GM21390 (cell line): Measurements from ENCODE around the gene MVD.
A peak's percentile ranks its signal among the peaks of the same experiment; 100 is the strongest.

Source experiments
- ATAC-seq: cut with Tn5 transposase; IDR thresholded peaks from one replicate; pipeline ENCODE4 v1.9.1; 2021; ENCODE audit not compliant: unreplicated experiment

Gene MVD, protein sequence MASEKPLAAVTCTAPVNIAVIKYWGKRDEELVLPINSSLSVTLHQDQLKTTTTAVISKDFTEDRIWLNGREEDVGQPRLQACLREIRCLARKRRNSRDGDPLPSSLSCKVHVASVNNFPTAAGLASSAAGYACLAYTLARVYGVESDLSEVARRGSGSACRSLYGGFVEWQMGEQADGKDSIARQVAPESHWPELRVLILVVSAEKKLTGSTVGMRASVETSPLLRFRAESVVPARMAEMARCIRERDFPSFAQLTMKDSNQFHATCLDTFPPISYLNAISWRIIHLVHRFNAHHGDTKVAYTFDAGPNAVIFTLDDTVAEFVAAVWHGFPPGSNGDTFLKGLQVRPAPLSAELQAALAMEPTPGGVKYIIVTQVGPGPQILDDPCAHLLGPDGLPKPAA

DNA sequence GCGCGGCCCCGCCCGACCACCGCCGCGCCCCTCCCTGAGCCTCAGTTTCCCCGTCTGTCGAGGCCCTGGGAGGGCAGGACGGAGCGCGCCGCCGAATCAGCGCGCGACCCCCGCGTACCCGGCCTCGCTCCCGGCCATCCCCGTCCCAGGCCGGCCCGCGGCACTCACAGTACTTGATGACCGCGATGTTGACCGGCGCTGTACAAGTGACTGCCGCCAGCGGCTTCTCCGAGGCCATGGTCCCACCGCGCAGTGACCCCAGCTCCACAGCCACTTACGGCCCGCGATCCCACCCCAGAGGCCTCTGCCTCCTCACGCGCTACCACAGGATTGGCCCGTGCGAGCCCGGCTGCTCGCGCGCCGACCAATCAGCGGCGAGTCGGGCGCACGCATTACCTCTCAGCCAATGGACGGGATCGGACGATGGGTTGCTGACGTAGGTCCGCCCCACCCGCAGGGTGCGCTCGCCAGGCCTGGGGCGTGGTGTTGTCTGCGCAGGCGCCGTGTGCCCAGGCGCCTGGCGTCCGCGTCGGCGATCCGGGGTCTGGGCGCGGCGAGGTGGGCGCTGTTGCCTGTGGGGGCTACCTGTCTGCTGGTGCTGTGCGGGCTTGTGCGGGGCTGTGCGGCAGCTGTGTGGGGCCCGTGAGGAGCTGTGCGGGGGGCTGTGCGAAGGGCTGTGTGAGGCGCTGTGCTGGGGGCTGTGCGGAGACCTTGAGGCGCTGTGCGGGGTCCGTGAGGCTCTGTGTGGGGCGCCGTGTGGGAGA is at the start of gene MVD:
MVD (minus strand) TSS at position 249 of the 764 bp plus-strand sequence; CDS start at position 238, 11 bp downstream.
- ATAC-seq, result peak; percentile 89

DNA sequence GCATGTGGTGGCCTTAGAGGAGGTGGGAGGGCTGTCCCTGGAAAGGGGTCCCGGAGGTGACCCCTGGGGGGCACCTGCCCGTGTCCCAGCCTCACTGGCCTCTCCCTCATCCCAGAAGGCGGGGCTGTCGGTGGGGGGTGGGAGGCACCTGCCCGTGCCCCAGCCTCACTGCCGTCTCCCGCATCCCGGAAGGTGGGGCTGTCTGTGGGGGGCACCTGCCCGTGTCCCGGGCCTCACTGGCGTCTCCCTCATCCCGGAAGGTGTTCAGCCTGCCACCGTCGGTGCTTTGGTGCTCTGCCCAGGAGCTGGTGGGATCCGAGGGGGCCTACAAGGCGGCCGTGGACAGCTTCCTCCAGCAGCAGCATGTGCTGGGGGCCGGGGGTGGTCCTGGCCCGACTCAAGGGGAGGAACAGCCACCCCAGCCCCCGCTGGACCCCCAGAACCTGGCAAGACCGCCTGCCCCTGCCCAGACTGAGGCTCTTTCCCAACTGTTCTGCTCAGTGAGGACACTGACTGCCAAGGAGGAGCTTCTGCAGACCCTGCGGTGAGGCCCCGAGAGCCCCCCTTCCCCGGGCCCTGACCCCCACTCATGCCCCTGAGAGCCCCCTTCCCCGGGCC is 49.6 kb upstream of the MVD start:
- ATAC-seq, result no peak

DNA sequence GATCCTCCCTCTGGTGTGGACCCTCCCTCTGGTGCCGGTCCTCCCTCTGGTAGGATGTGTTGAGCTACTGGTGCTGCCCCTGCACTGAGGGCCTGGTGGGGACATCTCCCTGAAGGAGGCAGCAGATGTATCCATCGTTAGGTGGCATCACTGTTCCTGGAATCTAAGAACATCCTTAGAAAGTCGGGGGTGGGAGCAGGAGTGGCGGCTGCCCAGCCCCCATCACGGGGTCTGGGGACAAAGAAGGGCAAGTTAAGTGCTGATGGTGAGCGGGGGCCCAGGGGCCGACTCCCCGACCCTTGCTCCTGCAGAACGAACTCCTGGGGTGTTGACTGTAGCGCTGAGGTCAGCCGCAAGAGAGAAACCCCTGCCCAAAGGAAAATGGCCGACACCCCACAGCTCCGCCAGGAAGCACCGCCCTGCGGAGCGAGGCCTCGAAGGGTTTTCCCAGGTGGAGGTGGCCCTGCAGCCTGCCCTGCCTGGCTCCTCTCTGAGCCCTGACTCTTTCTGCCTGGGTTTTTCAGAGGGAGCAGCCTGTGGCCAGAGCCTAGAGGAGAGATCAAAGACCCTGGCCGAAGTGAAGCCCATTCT is 49.0 kb upstream of the MVD start:
- no peak for ATAC-seq

DNA sequence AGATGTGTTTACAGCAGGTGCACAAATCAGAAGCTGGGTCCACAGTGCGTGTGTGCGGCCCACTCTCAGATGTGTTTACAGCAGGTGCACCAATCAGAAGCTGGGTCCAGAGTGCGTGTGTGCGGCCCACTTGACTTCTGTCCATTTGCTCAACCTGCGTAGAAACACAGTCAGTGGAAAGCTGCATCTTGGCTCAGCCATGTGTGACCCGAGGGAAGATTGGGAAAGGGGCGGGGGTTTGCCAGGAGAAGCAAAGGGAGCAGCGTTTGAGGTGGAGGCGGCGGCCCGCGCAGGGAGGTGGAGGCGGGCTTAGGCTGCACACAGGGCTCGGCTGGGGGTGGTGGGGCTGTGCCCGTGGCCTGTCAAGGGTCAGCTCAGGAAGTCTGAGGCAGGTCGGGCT is 47.7 kb upstream of the MVD start:
- ATAC-seq, result no peak

DNA sequence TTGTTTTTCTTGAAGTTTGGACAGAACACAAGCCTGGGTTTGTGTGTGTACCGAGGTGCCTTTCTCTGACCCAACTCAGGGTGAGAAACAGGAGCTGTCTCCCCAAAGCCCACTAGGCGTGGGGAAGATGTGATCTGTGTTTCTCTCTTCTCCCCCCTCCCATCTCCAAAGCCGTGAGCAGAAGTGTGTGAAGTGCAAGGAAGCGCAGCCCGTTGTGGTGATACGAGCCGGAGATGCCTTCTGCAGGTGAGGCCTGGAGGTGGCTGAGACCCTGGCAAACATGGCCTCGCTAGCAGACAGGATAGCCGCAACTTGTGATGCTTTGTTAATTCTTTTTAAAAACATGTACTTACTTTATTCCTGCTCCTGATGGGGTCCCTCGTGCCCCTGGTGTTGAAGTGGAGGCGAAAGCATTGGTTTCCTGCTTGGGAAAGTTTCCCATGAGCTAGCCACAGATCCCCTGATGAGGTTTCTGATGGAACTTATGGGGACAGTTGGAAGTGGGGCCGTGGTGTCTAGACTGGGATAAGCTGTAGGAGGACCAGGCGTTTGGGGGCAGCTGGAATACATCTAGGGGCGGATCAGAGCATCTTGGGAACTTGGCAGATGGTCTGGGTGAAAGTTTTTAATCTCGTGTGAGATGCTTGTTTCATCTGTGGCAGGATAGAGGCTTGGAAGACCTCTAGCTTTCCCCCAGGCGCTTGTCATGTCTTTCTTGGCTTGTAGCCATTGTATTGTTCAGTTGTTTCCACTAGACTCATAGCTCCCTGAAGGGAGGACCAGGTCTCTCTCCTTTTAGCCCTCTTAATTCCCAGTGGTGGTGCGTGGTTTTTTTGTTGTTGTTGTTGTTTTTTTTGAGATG is 44.3 kb upstream of the MVD start:
- no peak for ATAC-seq

DNA sequence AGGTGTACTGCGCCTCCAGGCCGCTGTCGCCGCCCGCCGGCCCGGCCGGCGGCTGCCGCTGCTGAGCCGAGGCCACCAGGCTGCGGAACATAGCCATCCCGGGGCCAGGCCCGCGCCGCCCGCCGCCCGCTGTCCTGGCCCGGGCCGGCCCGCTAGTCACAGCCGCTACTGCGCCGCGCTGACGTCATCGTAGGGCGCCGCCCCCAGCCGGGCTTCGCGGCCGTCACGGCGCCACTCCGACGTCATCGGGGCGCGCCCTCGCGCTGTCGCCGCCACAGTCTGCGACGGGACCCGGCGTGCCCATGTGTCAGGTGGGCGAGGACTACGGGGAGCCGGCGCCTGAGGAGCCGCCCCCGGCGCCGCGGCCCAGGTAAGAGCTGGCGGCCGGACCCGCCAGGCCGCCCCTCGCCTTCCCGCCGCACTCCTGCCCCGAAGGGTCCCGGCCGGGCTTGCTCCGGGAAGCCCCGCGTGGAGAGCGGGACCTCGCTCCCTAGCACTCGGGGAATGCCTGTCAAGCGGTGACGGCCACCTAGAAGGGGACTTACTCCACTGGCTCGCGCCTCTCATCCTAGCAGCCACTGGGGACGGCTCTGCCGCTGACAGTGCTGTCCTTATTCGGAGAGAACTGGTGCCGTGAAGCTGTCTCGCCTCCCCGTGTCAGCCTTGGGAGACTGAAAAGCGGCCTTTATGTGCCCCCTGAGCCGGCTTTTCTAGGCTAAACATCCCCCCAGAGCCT is 43.5 kb upstream of the MVD start, which contains the start of the genes CTU2 and RNF166:
CTU2 (plus strand) TSS at position 275 of the 736 bp plus-strand sequence; CDS start at position 303, 28 bp downstream.
RNF166 (minus strand) TSS at position 180 of the 736 bp plus-strand sequence; CDS start at position 97, 83 bp downstream.
- peak; percentile 61 for ATAC-seq

DNA sequence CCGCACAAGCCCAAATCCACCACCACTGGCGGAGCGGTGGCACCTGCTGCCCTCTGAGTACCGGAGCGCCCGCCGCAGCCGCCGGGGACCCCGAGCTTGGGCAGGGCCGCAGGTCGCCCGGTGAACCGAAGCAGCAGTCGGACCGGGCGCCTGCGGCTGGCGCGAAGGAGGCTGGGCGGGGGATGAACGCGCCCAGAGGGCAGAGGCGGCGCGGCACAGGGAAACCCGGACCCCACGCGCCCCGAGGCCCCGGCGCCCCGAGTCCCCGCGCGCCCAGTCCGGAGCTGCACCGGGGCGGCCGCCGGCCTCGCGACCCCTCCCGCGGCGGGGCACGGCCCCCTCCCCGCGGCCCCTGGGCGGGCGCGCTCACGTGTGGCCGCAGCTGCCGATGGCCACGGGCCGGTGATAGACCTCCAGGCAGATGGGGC is 42.9 kb upstream of the MVD start:
- peak; percentile 16 for ATAC-seq

DNA sequence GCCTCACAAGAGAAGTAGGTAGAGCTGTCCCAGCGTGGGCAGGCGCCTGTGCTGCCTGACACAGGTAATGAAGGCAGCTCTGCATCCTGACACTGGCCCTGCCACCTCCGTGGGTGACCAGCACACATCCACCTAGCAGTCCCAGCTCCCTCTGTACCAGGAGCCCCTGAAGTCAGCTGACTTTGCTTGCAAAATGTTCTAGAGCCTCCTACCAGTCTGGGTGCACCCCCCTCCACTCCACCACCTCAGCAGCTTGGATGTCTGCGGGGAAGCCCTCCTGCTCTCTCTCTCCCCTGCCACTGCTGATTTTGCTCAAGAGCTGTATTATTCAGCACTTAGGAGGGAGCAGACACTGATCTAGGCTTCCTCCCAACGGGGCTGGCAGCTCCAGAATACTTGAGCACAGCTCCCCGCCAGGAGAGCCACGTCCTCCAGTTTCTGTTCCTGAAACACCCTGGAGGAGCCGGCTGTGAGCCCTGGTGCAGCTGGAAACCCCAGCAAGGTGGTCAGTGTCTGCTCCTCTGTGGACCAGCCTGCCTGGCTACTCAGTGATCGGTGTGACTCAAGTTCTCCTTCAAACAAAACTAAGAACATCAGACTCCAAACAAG is 42.3 kb upstream of the MVD start:
- ATAC-seq, result no peak

DNA sequence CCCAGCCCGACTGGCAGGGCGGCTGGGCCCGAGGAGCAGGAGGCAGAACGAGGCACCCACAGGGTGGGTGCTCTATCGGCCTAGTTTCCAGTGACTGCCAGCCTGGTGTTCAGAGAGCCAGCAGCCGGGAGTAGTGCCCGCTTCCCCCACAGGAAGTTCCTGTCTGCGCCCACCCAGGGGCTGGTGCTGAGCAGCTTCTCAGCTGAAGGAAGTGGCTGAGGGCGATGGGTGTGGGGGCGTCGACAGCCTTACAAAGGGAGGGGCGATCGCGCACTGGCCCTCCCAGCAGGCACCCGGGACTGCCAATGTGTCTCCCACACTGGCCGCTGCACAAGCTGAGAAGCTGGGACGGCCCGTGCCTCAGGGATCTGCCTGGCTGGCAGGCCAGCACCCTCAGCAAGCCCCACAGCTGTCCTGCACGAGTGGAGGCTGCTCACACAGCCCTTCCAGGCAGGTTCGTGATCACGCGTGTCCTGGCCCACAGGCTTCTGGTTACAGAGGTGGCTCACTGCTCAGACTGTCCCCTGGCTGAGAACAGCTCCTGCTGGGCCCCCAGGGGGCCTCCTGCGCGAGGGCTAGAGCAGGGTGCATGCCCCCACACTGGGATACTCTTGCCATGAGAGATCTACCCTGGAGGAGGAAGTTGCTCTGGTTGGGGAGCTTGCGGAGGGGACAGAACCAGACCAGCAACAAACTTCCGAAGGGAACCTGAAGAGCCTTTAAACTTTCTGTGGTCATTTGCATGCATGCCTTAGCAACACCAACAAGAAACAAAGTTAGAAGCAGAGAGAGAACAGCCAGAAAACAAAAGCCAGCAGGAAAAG is 40.8 kb upstream of the MVD start:
- no peak for ATAC-seq

DNA sequence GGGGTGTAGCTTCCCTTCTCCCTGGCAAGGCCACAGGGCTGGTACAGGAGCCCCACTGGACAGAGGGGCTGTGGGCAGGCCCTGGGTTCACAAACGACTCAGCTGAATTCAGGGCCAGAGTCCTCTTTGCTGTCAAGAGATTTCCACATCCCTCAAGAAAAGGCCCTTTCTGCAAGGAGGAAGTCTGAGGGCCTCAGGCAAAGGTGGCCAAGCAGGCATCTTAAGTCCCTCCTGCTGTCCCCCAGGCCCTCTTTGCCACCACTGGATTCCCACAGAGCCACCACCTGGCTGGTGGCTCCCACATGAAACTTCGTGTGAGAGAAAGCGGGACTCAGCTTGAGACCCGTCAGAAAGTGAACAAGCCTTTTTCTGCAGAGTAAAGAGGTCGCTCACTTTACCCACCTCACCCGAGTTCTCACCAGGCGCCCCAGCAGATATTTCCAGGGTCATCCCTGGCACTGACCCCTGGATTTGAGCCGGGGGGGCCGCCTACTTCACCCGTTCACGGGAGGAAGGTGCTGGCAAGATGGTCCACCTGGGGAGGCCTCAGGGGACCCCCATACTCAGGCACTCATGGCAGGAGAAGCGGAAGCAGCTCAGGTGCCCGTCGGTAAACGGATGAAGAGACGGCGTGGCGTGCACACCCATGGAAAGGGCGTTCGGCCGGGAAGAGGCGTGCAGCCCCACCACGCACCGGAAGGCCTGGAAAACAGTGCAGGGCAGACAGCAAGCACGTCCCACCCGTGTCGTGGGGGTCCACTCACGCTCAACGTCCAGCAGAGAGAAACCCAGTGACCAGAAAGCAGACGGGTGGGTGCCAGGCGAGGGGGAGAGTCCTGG is 39.7 kb upstream of the MVD start:
- ATAC-seq, result no peak

DNA sequence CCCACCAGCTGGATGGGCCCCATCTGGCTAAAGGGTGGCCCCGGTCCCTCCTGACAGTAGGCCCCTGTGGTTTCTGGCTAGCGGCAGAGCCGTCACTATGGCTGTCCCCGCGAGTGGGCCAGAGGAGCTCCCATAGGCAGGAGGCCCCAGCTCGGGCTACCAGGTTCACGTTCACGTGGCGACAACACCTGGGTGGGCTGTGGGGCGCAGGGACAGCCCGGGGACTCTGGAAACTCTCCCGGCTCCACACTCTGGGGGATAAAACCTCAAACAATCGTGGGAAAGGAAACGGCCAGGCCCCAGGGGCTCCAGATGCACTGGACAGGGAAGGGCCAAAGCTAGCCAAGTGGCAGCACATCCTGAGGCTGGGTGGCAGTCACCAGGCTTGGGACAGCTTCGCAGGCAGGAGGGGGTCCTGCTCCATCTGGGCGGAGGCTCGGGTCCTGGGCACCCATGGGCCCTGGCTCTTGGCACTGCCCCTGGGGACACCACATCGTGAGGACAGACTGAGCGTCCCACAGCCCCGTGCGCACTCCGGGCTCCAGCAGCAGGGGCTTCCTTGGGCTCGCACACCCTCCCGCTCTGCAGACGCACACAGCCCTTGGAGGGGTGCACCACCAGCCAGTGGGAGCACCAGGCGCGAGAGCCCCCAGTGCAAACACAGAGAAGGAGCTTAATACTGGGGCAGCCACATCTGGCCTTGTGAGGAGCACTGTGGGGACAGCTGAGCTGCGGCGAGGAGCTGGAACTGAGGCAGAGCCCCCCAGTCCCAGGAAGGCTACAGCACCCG is 38.9 kb upstream of the MVD start:
- ATAC-seq, result no peak

DNA sequence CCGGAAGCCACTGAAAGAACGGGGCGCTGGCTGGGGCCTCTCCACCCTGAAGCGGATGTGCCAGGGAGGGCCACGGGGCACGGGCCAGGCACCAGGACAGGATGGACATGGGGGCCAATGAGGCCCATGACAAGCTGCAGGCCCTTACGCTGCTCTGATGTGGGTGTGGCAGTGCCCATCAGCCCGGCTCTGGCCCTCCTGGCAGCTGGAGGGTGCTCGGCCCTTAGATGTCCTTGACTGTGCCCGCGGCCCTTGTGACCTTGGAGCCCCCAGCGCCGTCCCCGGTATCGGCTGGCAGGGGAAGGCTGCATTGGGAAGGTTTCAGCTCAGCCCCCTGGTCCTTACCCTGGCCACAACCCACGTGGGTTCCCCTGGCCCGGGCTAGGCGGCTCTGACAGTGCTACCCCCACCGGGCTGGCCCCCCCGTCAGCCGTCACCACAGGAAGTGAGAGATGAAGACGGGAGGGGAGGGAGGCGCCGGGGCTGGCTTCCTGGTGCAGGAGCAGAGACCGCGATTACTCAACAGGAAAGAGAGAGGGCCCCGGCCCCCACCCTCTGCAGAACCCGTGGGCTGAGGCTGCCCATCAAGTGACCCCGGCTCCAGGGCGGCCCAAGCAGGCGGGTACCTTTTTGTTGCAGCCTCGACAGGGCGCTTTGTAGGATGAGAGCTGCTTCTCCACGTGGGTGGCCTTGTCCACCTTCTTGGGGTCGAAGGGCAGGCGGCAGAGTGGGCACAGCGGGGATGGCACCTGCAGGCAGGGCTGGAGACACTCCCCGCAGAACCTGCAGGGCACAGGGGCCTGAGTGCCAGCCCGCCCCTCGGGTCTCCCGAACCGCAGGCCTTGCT is 38.0 kb upstream of the MVD start:
- peak; percentile 66 for ATAC-seq

DNA sequence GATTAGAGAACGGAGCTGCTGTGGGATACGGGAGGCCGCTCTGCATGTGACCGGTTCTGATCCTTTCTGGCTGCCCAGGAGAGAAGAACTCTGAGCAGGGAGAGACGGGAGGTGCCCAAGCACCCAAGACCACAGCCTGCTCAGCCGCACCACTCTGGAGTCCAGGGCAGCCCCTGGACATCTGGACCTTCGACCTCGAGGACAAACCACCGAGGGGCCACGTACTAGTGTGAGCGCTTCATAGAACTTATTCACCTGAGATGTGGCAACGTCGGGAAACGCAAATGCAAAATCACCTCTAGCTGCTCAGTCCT is 37.4 kb upstream of the MVD start:
- ATAC-seq, result no peak

DNA sequence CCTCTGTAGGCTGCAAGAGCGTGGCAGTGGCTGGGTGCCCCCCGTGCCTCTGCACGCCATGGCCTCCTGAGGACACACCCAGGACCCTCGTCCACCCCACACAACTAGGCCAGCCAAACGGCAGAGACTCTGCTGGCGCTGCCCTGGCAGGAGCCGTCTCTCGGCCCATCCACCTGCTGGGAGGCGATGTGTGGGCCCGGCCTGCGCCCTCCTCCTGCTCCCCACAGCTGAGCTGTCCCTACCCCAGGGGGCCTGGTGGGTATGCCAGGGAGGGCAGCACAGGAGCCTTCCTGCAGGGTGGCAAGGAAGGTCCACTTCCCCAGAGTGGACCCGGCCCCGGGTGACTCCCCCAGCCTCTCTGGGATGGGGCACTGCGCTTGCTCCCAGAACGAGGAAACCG is 36.3 kb upstream of the MVD start:
- no peak for ATAC-seq

DNA sequence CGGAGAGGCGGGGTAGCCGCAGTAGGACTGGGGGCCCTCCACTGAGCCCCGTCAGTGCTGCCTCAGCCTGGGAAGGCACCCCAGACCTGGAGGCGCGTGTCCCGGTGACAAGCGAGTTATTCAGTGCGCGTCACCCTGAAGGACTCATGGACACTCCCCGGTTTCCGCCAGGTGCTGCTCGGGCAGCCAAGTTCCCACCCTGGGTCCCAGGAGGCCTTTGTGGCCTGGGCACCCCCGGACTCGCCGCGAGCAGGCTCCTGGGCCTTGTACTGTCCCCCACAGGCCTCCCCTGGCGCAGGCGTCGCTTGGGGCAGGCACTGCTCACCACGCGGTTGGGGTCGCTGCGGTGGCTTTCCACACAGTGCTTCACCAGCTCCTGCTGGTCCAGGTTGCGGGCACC is 35.8 kb upstream of the MVD start:
- no peak for ATAC-seq
